ENCODE measurements around the gene SH3GL3. TPM values are rescaled to one million over a fixed set of nuclear protein-coding genes. Genes with fewer than 3 reads are reported as not detected.

Gene SH3GL3
- total and polyA plus RNA-seq, 2 of the 4 experiments (the other 2 are of a cell fraction) = not detected

- H2AK5ac ChIP-seq (ENCODE audit: low read depth, low read length) = no peak overlapping the region
- H3K18ac ChIP-seq (ENCODE audit: low read depth, low read length) = no peak overlapping the region
- in situ Hi-C loops (cut with MboI; ENCODE audit: low sequenced_read_pairs) (no loop called here), intact Hi-C loops (cut with micrococcal nuclease) (no loop called here), dilution Hi-C loops (cut with HindIII; ENCODE audit: low sequenced_read_pairs, unreplicated experiment) (no loop called here)
- no peaks in the 10 kb centered on the region for H3K9me1 ChIP-seq (ENCODE audit: insufficient read depth, low read length)
- DNase-seq (no peak), ATAC-seq (ENCODE audit: low read depth) (no peak)
- no peak overlapping the region for H2BK20ac ChIP-seq (ENCODE audit: low read depth, low read length)
- TF ChIP-seq NFE2L2 (IDR thresholded peaks at IDR 0.05; ENCODE audit: low read depth, low read length) (no peak), USF2 (IDR thresholded peaks at IDR 0.05; ENCODE audit: low read depth, low read length) (no peak)
- H3K23ac ChIP-seq (ENCODE audit: low read depth, low read length) = no peak overlapping the region
- H2BK15ac ChIP-seq (ENCODE audit: low read depth, low read length) = no peak overlapping the region
- H3K9me3 ChIP-seq (ENCODE audit: control insufficient read depth, insufficient read depth, low read length) = peaks cover 5% of the 10 kb centered on the region
- BruUV-seq (replicated peaks) = no TSS peak
- POLR2A ChIA-PET (ENCODE audit: unreplicated experiment) = no interaction called here
- no peaks in the 10 kb centered on the region for H3K4me1 ChIP-seq (ENCODE audit: control insufficient read depth, insufficient read depth, low read length)
- no peak overlapping the region for H3K14ac ChIP-seq (replicated peaks; ENCODE audit: low read depth, low read length)
- H3K79me1 ChIP-seq (ENCODE audit: low read depth in 1 of 2, low read length in 2 of 2) = no peaks in the 10 kb centered on the region
- no peak overlapping the region for H2AK9ac ChIP-seq (replicated peaks; ENCODE audit: low read depth, low read length, poor library complexity)
- no peaks in the 10 kb centered on the region for H3K27me3 ChIP-seq (ENCODE audit: control insufficient read depth, insufficient read depth, low read length)
- H2BK5ac ChIP-seq (ENCODE audit: low read depth, low read length, poor library complexity, severe bottlenecking) = no peak overlapping the region
- no peak overlapping the region for H2BK120ac ChIP-seq (ENCODE audit: low read depth, low read length)
- CTCF ChIA-PET = no interaction called here
- H3K56ac ChIP-seq (ENCODE audit: extremely low read depth, insufficient read depth, low read length) = no peak overlapping the region
- H2AFZ ChIP-seq (replicated peaks; ENCODE audit: low read length, poor library complexity) = no peak overlapping the region
- no peak overlapping the region for H3K27ac ChIP-seq (ENCODE audit: insufficient read depth, low read length)
- no peak overlapping the region for H4K91ac ChIP-seq (ENCODE audit: insufficient read depth, low read depth, low read length)
- H4K8ac ChIP-seq (ENCODE audit: low read depth in 2 of 2, low read length in 2 of 2) = no peak overlapping the region
- no peak overlapping the region for H3K9ac ChIP-seq (ENCODE audit: low read depth, low read length)
- H3K4me2 ChIP-seq (ENCODE audit: low read depth, low read length) = no peak overlapping the region
- no peak overlapping the region for H4K5ac ChIP-seq (ENCODE audit: low read depth, low read length)
- no peaks in the 10 kb centered on the region for H3K36me3 ChIP-seq (ENCODE audit: control insufficient read depth, insufficient read depth, low read length)
- no peak overlapping the region for H3K4me3 ChIP-seq (ENCODE audit: insufficient read depth, low read depth, low read length)
- H3K4ac ChIP-seq (ENCODE audit: low read depth, low read length) = no peak overlapping the region
- no CpG with 5 or more reads among the region's 2 CpGs for WGBS, 2 experiments (ENCODE audit: extremely low coverage in 2 of 2, insufficient read length in 1 of 2)
- H4K20me1 ChIP-seq (ENCODE audit: insufficient read depth, low read length) = no peaks in the 10 kb centered on the region
These were observed 37.5 kb downstream of the SH3GL3 start for GRCh38 chr15:83484636-83485035.
